Heart left ventricle (tissue), 16 donors: ENCODE data around the gene OAS1. TPM values are rescaled to one million over a fixed set of nuclear protein-coding genes. Genes with fewer than 3 reads are reported as not detected.

Experiments
- ATAC-seq, 4 donors: fragments of 200-7000 bp; cut with Tn5 transposase; one replicate each; pipeline ENCODE4 v1.9.1; 2020 to 2022; ENCODE audit warnings: moderate library complexity in 4 of 4, mild to moderate bottlenecking in 3 of 4, moderate number of reproducible peaks in 1 of 4
- DNase-seq, 5 donors: peaks; one replicate each; pipeline ENCODE4 v3.0.0-alpha.2; 2020
- H3K27ac ChIP-seq, 12 donors: fragments of 200-600 bp; sonication (generic) in 4 of 12; one replicate each; pipeline versions ENCODE4 v1.5.0 to v1.8.0; 2016 to 2022; ENCODE audit warnings: mild to moderate bottlenecking in 2 of 12
- H3K27me3 ChIP-seq, 9 donors: fragments of 200-600 bp; sonication (generic) in 2 of 9; one replicate each; pipeline versions ENCODE4 v1.5.1 to v1.8.0; 2016 to 2022; ENCODE audit warnings: mild to moderate bottlenecking in 3 of 9
- H3K36me3 ChIP-seq, 9 donors: fragments of 200-600 bp; sonication (generic) in 2 of 9; one replicate each; pipeline versions ENCODE4 v1.5.0 to v1.8.0; 2018 to 2022; ENCODE audit warnings: mild to moderate bottlenecking in 2 of 9
- H3K4me1 ChIP-seq, 12 donors: fragments of 200-600 bp; sonication (generic) in 4 of 12; one replicate each; pipeline versions ENCODE4 v1.5.0 to v1.8.0; 2016 to 2022; ENCODE audit warnings: mild to moderate bottlenecking in 3 of 12
- H3K4me3 ChIP-seq, 12 donors: fragments of 200-600 bp; sonication (generic) in 4 of 12; one replicate each; pipeline versions ENCODE4 v1.5.0 to v1.8.0; 2017 to 2022; ENCODE audit warnings: mild to moderate bottlenecking in 9 of 12, moderate library complexity in 4 of 12
- H3K9me3 ChIP-seq, 12 donors: fragments of 200-600 bp; sonication (generic) in 4 of 12; one replicate each; pipeline versions ENCODE4 v1.5.0 to v1.8.0; 2016 to 2022; ENCODE audit warnings: mild to moderate bottlenecking in 1 of 12
- POLR2A ChIP-seq, 2 donors: fragments of 450-650 bp; IDR thresholded peaks; one replicate each; pipeline ENCODE4 v1.6.1; 2017; ENCODE audit warnings: antibody characterized with exemption in 2 of 2, mild to moderate bottlenecking in 2 of 2, moderate library complexity in 2 of 2
- WGBS, 4 donors: extraction: QIAGEN DNeasy Blood & Tissue Kit in 2 of 4; methylation state at CpG; one replicate each; pipeline versions ENCODE4 v1.1.5 to v1.1.7; 2013 to 2018; 5-methylcytosine and 5-hydroxymethylcytosine counted together
- intact Hi-C, 10 donors: fragments of 100-400 bp; cut with DNase I; formaldehyde crosslinking; loops; one replicate each; pipeline versions ENCODE4 v1.11.1 to v1.14.2; 2022
- polyA plus RNA-seq, 2 donors: library from polyadenylated mRNA; stranded (reverse); fragments of 200-250 nt; gene quantifications; one replicate each; pipeline ENCODE4 v1.2.3, GENCODE V29; 2013
- total RNA-seq, 9 donors: library from RNA; depleted of rRNA in 2 of 9; stranded (reverse); fragments of >200 nt in 2 of 9; fragmentation: NEBNext Ultra II Directional in 3 of 9; extraction: Animal tissue kit (Norgen Biotek cat#: 25700) in 3 of 9; gene quantifications; one replicate each; pipeline versions ENCODE4 v1.1.0 to v1.2.4, GENCODE V29; 2016 to 2023
- TF ChIP-seq, protein P1 (sequence below), 12 donors: fragments of 200-600 bp; sonication (generic) in 4 of 12; IDR thresholded peaks; one replicate each; pipeline versions ENCODE4 v1.5.0 to v1.8.0; 2018 to 2022; ENCODE audit warnings: antibody characterized with exemption in 12 of 12, mild to moderate bottlenecking in 5 of 12
- donor health status: ischemic (EF 13 %, LVEDD 7.1; RV severe dilation, severe dysfunction).
- donor health status: healthy with polysubstance abuse.
- donor health status: DM: no; HTN: yes; CAD: no.
- donor health status: DM: no; HTN: no; CAD: no.
- donor health status: ischemic (EF 25% LVEDD 6.9; RV normal size, moderate dysfunction).
- donor health status: ischemic (EF 25% LVEDD 5.7; RV mildly dilated, moderate dysfunction).
- donor health status: healthy.
- donor health status: DM: yes; HTN: yes; CAD: no.
- donor health status: ischemic (EF 35%, LVEDD 5.7; RV mildly dilated, moderate dysfunction).
- donor health status: nonischemic (EF 11% LVEDD 7.7; RV severe dilation, severe dysfunction).
- donor health status: DM: yes; HTN: yes; CAD: no.
- donor health status: PGD.
- donor health status: ischemic (EF 29% LVEDD 5.4; RV normal size, mild dysfunction).
- donor health status: nonischemic (EF 23%, LVEDD 6.1; RV moderate dilation, normal function).

OAS1 gene
- total and polyA plus RNA-seq, 11 donors = 4.1 to 34.8 (median 5.8) TPM

- TF ChIP-seq, protein P1, sequence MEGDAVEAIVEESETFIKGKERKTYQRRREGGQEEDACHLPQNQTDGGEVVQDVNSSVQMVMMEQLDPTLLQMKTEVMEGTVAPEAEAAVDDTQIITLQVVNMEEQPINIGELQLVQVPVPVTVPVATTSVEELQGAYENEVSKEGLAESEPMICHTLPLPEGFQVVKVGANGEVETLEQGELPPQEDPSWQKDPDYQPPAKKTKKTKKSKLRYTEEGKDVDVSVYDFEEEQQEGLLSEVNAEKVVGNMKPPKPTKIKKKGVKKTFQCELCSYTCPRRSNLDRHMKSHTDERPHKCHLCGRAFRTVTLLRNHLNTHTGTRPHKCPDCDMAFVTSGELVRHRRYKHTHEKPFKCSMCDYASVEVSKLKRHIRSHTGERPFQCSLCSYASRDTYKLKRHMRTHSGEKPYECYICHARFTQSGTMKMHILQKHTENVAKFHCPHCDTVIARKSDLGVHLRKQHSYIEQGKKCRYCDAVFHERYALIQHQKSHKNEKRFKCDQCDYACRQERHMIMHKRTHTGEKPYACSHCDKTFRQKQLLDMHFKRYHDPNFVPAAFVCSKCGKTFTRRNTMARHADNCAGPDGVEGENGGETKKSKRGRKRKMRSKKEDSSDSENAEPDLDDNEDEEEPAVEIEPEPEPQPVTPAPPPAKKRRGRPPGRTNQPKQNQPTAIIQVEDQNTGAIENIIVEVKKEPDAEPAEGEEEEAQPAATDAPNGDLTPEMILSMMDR (IDR thresholded peaks at IDR 0.05) = no peak
- TF ChIP-seq POLR2A (IDR thresholded peaks at IDR 0.05) = no peak
- intact Hi-C loops = loop anchor here in 1 of 10 donors (10.0 kb wide), 1 partner anchor 69 kb away; the partner anchor contains the start of gene OAS2
These were observed 1.2 kb upstream of the OAS1 start for GRCh38 chr12:112905451-112906089.

DNA sequence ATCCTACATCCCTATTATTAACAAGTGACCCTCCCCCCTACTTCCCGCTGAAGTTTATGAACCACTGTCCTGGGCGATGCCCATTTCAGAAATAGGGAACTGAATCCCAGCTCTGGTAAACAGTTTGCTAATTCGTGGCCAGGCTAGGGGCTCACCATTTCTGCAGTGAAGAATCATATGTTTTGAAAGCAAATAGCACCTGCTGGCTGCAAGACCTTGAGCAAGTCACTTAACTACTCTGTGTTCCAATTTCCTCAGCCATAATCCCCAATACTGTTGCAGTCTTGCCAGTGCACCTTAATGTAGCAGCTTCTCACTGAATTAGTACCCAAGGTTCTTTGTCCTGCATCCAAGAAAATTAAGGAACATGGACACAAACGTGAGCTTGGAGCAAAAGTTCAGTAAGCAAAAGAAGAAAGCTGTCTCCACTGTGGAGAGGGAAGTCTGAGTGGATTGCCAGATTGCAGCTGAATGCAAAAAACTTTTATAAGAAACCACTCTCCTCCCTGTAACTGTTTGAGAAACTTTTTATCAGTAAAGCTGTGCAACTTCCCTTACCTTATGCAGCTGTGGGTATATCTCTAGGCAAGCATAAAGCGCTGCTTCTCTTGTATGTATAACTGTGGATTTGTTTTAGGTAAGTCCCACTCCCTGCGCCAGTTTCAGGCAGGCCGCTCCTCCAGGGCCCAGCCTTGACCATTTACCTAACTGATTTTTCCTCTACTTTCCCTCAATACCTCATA lies 824 bp downstream of the OAS1 start:
- peaks cover 0 to 57% (median 16%) of the 10 kb centered on the region in 12 donors for H3K4me1 ChIP-seq
- 62 to 73% (median 69%) methylated on average over 7 of the region's 7 CpGs for WGBS, 4 donors

More at GRCh38 chr12:112905451-112906089, 1.2 kb upstream of the OAS1 start:
- ATAC-seq (no peak), DNase-seq (no peak)
- WGBS, 4 donors = 89 to 93% (median 91%) methylated on average over 4 of the region's 4 CpGs
- Histone ChIP-seq H3K4me1 (peaks cover 0 to 61% (median 16%) of the 10 kb centered on the region in 12 donors), H3K36me3 (peaks cover 0 to 18% (median 0%) of the 10 kb centered on the region in 9 donors), H3K27ac (peak overlapping the region in 4 of 12 donors; percentile 73 to 92 (median 78)), H3K9me3 (no peaks in the 10 kb centered on the region), H3K4me3 (no peak overlapping the region), H3K27me3 (no peaks in the 10 kb centered on the region)

GRCh38 chr12:112908548-112908947 lies 1.8 kb downstream of the OAS1 start:
- TF ChIP-seq POLR2A (IDR thresholded peaks at IDR 0.05) = no peak
- DNase-seq (no peak), ATAC-seq (no peak)
- Histone ChIP-seq H3K4me3 (peak overlapping the region in 9 of 12 donors; percentile 46 to 67 (median 62)), H3K27me3 (no peaks in the 10 kb centered on the region), H3K9me3 (peaks cover 0 to 22% (median 14%) of the 10 kb centered on the region in 12 donors), H3K36me3 (peaks cover 0 to 47% (median 6%) of the 10 kb centered on the region in 9 donors), H3K4me1 (peaks cover 0 to 56% (median 16%) of the 10 kb centered on the region in 12 donors), H3K27ac (peak overlapping the region in 2 of 12 donors; percentile 5 to 92)
- intact Hi-C loops = loop anchor here in 2 of 10 donors (2.0 to 10.0 kb wide), 2 partner anchors 26 to 66 kb away; partner anchors contain the start of gene OAS2 (in 1 of the 2)
- 42 to 49% (median 45%) methylated on average over 12 of the region's 12 CpGs for WGBS, 4 donors

More for the DNA sequence above, 824 bp downstream of the OAS1 start:
- Histone ChIP-seq H3K27me3 (no peaks in the 10 kb centered on the region), H3K36me3 (peaks cover 0 to 37% (median 4%) of the 10 kb centered on the region in 9 donors), H3K4me3 (peak overlapping the region; percentile 18 to 67 (median 57)), H3K9me3 (peaks cover 0 to 12% (median 4%) of the 10 kb centered on the region in 12 donors), H3K27ac (peak overlapping the region in 10 of 12 donors; percentile 30 to 92 (median 68))
- DNase-seq (peak in 1 of 5 donors; percentile 16), ATAC-seq (peak in 3 of 4 donors; percentile 49 to 64 (median 58))
- TF ChIP-seq POLR2A (IDR thresholded peaks at IDR 0.05) = no peak
- TF ChIP-seq, protein P1 (IDR thresholded peaks at IDR 0.05) = no peak
- intact Hi-C loops = loop anchor here in 2 of 10 donors (2.0 to 10.0 kb wide), 2 partner anchors 27 to 67 kb away; partner anchors contain the start of gene OAS2 (in 1 of the 2)

GRCh38 chr12:112909693-112910092 lies 2.9 kb downstream of the OAS1 start:
- H3K9me3 ChIP-seq = peaks cover 0 to 31% (median 21%) of the 10 kb centered on the region in 12 donors
- TF ChIP-seq, protein P1 (IDR thresholded peaks at IDR 0.05) = no peak
- no peak for TF ChIP-seq POLR2A (IDR thresholded peaks at IDR 0.05)
- DNase-seq = no peak
- H3K27ac ChIP-seq = no peak overlapping the region
- no peak overlapping the region for H3K4me3 ChIP-seq
- H3K4me1 ChIP-seq = peaks cover 0 to 56% (median 16%) of the 10 kb centered on the region in 12 donors
- WGBS, 4 donors = 97 to 98% (median 98%) methylated on average over 4 of the region's 4 CpGs
- H3K36me3 ChIP-seq = peaks cover 0 to 58% (median 6%) of the 10 kb centered on the region in 9 donors
- no peak for ATAC-seq
- intact Hi-C loops = loop anchor here in 2 of 10 donors (2.0 to 10.0 kb wide), 2 partner anchors 25 to 65 kb away; partner anchors contain the start of gene OAS2 (in 1 of the 2)
- H3K27me3 ChIP-seq = no peaks in the 10 kb centered on the region
